HFFc6 (cell line): Measurements from ENCODE around the gene TP53RK. TPM values are rescaled to one million over a fixed set of nuclear protein-coding genes. Genes with fewer than 3 reads are reported as not detected.

Experiments used
- DNase-seq: peaks from one replicate; pipeline ENCODE4 v3.0.0-alpha.2; 2018
- H3K27ac Mint-ChIP-seq: 2 replicates; pipeline ENCODE4 v1.8.0; 2020; ENCODE audit warnings: mild to moderate bottlenecking, mixed read lengths
- H3K27me3 Mint-ChIP-seq: 2 replicates; pipeline ENCODE4 v1.8.0; 2021; ENCODE audit warnings: mild to moderate bottlenecking, moderate library complexity, mixed read lengths; ENCODE audit not compliant: insufficient read depth
- H3K36me3 Mint-ChIP-seq: 2 replicates; pipeline ENCODE4 v1.8.0; 2021; ENCODE audit warnings: low read depth, mixed read lengths
- H3K4me1 Mint-ChIP-seq: 2 replicates; pipeline ENCODE4 v1.8.0; 2020; ENCODE audit warnings: low read depth, mixed read lengths
- H3K4me3 Mint-ChIP-seq: 2 replicates; pipeline ENCODE4 v1.8.0; 2020; ENCODE audit warnings: mild to moderate bottlenecking, moderate library complexity, mixed read lengths
- H3K9me3 Mint-ChIP-seq: 2 replicates; pipeline ENCODE4 v1.8.0; 2020; ENCODE audit warnings: mild to moderate bottlenecking, mixed read lengths
- total RNA-seq, 6 experiments: library from RNA; stranded (reverse); fragmentation: NEBNext Ultra II Directional; extraction: Animal tissue kit (Norgen Biotek cat#: 25700); gene quantifications; 2 replicates in 1 of 6; 3 replicates in 5 of 6; pipeline ENCODE4 v1.2.3, GENCODE V29; 2021
- TF ChIP-seq, protein P1 (sequence below): fragments of 200-600 bp; sonication (generic); IDR thresholded peaks from 2 replicates; pipeline ENCODE4 v1.5.0; 2021; ENCODE audit warnings: antibody characterized with exemption, mild to moderate bottlenecking

Gene TP53RK
- total RNA-seq, 6 experiments from 2014 or later: 14.8 to 20.0 (median 15.8) TPM

GRCh38 chr20:46695892-46696291 lies 6.6 kb upstream of the TP53RK start:
- H3K4me3 Mint-ChIP-seq: no peak overlapping the region
- H3K4me1 Mint-ChIP-seq: peaks cover 29% of the 10 kb centered on the region
- H3K9me3 Mint-ChIP-seq: no peaks in the 10 kb centered on the region; the same call in 1 of the 2 replicates
- peaks cover 9% of the 10 kb centered on the region for H3K27me3 Mint-ChIP-seq
- peak overlapping the region; percentile 61 for H3K27ac Mint-ChIP-seq
- peak; percentile 58 for DNase-seq
- no peaks in the 10 kb centered on the region for H3K36me3 Mint-ChIP-seq
- TF ChIP-seq, protein P1, sequence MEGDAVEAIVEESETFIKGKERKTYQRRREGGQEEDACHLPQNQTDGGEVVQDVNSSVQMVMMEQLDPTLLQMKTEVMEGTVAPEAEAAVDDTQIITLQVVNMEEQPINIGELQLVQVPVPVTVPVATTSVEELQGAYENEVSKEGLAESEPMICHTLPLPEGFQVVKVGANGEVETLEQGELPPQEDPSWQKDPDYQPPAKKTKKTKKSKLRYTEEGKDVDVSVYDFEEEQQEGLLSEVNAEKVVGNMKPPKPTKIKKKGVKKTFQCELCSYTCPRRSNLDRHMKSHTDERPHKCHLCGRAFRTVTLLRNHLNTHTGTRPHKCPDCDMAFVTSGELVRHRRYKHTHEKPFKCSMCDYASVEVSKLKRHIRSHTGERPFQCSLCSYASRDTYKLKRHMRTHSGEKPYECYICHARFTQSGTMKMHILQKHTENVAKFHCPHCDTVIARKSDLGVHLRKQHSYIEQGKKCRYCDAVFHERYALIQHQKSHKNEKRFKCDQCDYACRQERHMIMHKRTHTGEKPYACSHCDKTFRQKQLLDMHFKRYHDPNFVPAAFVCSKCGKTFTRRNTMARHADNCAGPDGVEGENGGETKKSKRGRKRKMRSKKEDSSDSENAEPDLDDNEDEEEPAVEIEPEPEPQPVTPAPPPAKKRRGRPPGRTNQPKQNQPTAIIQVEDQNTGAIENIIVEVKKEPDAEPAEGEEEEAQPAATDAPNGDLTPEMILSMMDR: no peak

- no peak overlapping the region for H3K4me3 Mint-ChIP-seq
- peak; percentile 32 for DNase-seq
- no peak overlapping the region for H3K27ac Mint-ChIP-seq
Observed at GRCh38 chr20:46694484-46694883, 5.2 kb upstream of the TP53RK start.

GRCh38 chr20:46691196-46691595 lies 2.0 kb upstream of the TP53RK start:
- Mint-ChIP-seq H3K27ac (no peak overlapping the region), H3K9me3 (no peaks in the 10 kb centered on the region; the same call in 1 of the 2 replicates), H3K36me3 (peaks cover 11% of the 10 kb centered on the region; the same call in 1 of the 2 replicates), H3K4me1 (peaks cover 55% of the 10 kb centered on the region), H3K27me3 (peaks cover 2% of the 10 kb centered on the region; the same call in 1 of the 2 replicates), H3K4me3 (no peak overlapping the region)
- no peak for DNase-seq
- TF ChIP-seq, protein P1: no peak

More at GRCh38 chr20:46694484-46694883, 5.2 kb upstream of the TP53RK start:
- peaks cover 6% of the 10 kb centered on the region for H3K27me3 Mint-ChIP-seq
- H3K4me1 Mint-ChIP-seq: peaks cover 43% of the 10 kb centered on the region
- TF ChIP-seq, protein P1: no peak
- H3K36me3 Mint-ChIP-seq: no peaks in the 10 kb centered on the region
- H3K9me3 Mint-ChIP-seq: no peaks in the 10 kb centered on the region; the same call in 1 of the 2 replicates

- Mint-ChIP-seq H3K27me3 (peaks cover 2% of the 10 kb centered on the region; the same call in 1 of the 2 replicates), H3K4me1 (peaks cover 53% of the 10 kb centered on the region), H3K4me3 (peak overlapping the region; percentile 97), H3K27ac (peak overlapping the region; percentile 95), H3K36me3 (peaks cover 17% of the 10 kb centered on the region; the same call in 1 of the 2 replicates), H3K9me3 (no peaks in the 10 kb centered on the region; the same call in 1 of the 2 replicates)
- TF ChIP-seq, protein P1: no peak
- no peak for DNase-seq
Observed at GRCh38 chr20:46690219-46691106, 1.2 kb upstream of the TP53RK start.

DNA sequence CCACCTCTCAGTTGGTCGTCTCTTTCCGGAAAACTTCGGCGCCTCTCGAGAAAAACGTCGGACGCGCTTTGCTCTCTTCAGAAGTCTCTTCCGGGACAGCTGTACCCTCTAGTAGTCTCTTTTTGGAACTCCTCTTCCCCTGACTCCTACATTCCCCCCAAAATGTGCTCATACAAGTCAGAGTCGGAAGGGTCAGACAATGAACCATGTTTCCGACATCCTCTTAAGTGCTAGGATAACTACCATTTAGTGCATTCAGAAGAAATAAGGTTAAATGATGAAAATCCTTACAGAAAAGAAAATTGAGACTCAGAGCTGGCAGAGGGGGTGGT lies 476 bp upstream of the TP53RK start:
- Mint-ChIP-seq H3K9me3 (no peaks in the 10 kb centered on the region; the same call in 1 of the 2 replicates), H3K36me3 (peaks cover 22% of the 10 kb centered on the region)
- TF ChIP-seq, protein P1: no peak

More for the DNA sequence above, 476 bp upstream of the TP53RK start:
- peak overlapping the region; percentile 97 for H3K4me3 Mint-ChIP-seq
- H3K27me3 Mint-ChIP-seq: peaks cover 2% of the 10 kb centered on the region; the same call in 1 of the 2 replicates
- no peak for DNase-seq
- peaks cover 57% of the 10 kb centered on the region for H3K4me1 Mint-ChIP-seq
- peak overlapping the region; percentile 95 for H3K27ac Mint-ChIP-seq
